ENCODE results near the gene LMNTD2. TPM values are rescaled to one million over a fixed set of nuclear protein-coding genes. Genes with fewer than 3 reads are reported as not detected.

The LMNTD2 gene
- total RNA-seq, 1 donor from 2014 or later = 0.47 TPM

GRCh38 chr11:596374-596773, 35.8 kb upstream of the LMNTD2 start:
- intact Hi-C loops (cut with micrococcal nuclease) = no loop called here
- DNase-seq = no peak
- peak overlapping the region; percentile 11 for H3K27ac Mint-ChIP-seq

DNA sequence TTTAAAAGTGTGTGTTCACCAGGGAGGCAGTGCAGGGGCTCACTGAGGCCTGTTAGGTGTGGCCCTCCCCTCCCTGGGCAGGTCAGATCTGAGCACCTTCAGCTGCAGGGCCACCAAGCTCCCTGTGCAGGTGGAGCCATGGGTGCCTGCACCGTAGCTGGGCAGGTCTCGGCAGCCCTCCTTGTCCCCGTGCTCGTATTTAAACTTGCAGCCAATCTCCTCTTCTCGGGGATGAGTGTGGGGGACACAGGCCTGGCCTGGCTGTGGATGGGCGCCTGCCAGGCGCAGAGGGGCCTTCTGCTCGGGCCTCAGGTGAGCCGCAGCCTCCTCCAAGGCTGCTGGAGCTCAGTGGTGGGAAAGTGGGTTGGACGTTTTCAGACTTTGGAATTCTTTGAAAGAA, 34.9 kb upstream of the LMNTD2 start:
- Mint-ChIP-seq H3K4me1 (peaks cover 12% of the 10 kb centered on the region), H3K36me3 (ENCODE audit: low read depth) (peaks cover 64% of the 10 kb centered on the region), H3K27me3 (no peaks in the 10 kb centered on the region), H3K27ac (no peak overlapping the region), H3K9me3 (no peaks in the 10 kb centered on the region), H3K4me3 (no peak overlapping the region)
- DNase-seq = no peak
- intact Hi-C loops (cut with micrococcal nuclease) = no loop called here

More at GRCh38 chr11:596374-596773, 35.8 kb upstream of the LMNTD2 start:
- H3K9me3 Mint-ChIP-seq = no peaks in the 10 kb centered on the region
- no peak overlapping the region for H3K4me3 Mint-ChIP-seq
- no peaks in the 10 kb centered on the region for H3K27me3 Mint-ChIP-seq
- peaks cover 12% of the 10 kb centered on the region for H3K4me1 Mint-ChIP-seq
- H3K36me3 Mint-ChIP-seq (ENCODE audit: low read depth) = peaks cover 60% of the 10 kb centered on the region

GRCh38 chr11:593347-593746, 32.8 kb upstream of the LMNTD2 start:
- Mint-ChIP-seq H3K36me3 (ENCODE audit: low read depth) (peaks cover 68% of the 10 kb centered on the region), H3K4me1 (peaks cover 19% of the 10 kb centered on the region)

DNA sequence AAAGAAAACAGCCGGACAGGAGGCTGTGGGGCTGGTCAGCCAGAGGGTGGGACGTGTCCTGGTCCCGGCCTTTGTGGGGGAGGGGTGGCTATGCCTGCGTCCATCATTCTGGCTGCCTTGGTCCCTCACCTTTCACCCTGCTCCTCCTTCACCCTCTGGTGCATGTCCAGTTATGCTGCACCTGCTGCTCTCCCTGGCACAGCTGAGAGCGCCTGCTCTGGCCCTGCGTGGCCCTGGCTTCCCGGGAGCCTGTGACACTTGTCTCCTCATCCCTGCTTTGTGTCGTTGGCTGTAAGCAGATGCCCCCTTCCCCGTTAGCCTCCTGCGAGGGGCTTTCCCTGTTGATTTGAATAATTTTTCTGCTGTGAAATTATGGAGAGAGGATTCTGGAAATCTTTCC, 32.4 kb upstream of the LMNTD2 start:
- DNase-seq = no peak
- no peak overlapping the region for H3K27ac Mint-ChIP-seq
- peaks cover 23% of the 10 kb centered on the region for H3K4me1 Mint-ChIP-seq
- no peaks in the 10 kb centered on the region for H3K27me3 Mint-ChIP-seq
- intact Hi-C loops (cut with micrococcal nuclease) = no loop called here
- peaks cover 70% of the 10 kb centered on the region for H3K36me3 Mint-ChIP-seq (ENCODE audit: low read depth)
- no peak overlapping the region for H3K4me3 Mint-ChIP-seq
- no peaks in the 10 kb centered on the region for H3K9me3 Mint-ChIP-seq

More at GRCh38 chr11:593347-593746, 32.8 kb upstream of the LMNTD2 start:
- Mint-ChIP-seq H3K9me3 (no peaks in the 10 kb centered on the region), H3K4me3 (no peak overlapping the region), H3K27ac (no peak overlapping the region), H3K27me3 (no peaks in the 10 kb centered on the region)
- intact Hi-C loops (cut with micrococcal nuclease) = no loop called here
- DNase-seq = no peak

- Mint-ChIP-seq H3K9me3 (no peaks in the 10 kb centered on the region), H3K27ac (no peak overlapping the region), H3K27me3 (no peaks in the 10 kb centered on the region), H3K4me3 (no peak overlapping the region), H3K4me1 (peaks cover 27% of the 10 kb centered on the region), H3K36me3 (ENCODE audit: low read depth) (peaks cover 72% of the 10 kb centered on the region)
- no peak for DNase-seq
- intact Hi-C loops (cut with micrococcal nuclease) = no loop called here
Measured at GRCh38 chr11:592501-592900, 32.0 kb upstream of the LMNTD2 start.

DNA sequence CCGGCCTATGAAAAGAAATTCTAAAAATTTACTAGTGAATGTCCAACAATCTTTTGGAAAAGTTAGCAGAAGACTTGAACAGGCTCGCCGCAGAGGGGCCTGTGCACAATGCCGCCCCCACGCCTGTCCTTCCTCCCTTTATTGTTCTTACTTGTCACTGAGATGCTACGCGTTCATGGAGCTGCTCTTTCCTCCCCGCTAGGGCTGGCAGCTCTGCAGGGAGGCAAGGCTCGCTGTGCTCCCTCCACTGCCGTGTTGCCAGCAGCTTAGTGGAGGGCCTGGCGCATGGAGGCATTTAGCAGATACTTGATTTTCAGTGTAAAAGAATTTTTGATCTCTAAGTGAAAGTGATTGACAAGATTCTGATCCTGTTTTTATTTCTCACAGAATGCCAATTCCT, 30.5 kb upstream of the LMNTD2 start:
- no peaks in the 10 kb centered on the region for H3K9me3 Mint-ChIP-seq
- DNase-seq = no peak
- H3K4me1 Mint-ChIP-seq = peaks cover 29% of the 10 kb centered on the region
- no peak overlapping the region for H3K4me3 Mint-ChIP-seq
- intact Hi-C loops (cut with micrococcal nuclease) = no loop called here
- H3K36me3 Mint-ChIP-seq (ENCODE audit: low read depth) = peaks cover 69% of the 10 kb centered on the region
- no peaks in the 10 kb centered on the region for H3K27me3 Mint-ChIP-seq
- peak overlapping the region; percentile 15 for H3K27ac Mint-ChIP-seq

GRCh38 chr11:589798-590197, 29.3 kb upstream of the LMNTD2 start:
- peaks cover 28% of the 10 kb centered on the region for H3K4me1 Mint-ChIP-seq
- no peaks in the 10 kb centered on the region for H3K27me3 Mint-ChIP-seq
- peaks cover 60% of the 10 kb centered on the region for H3K36me3 Mint-ChIP-seq (ENCODE audit: low read depth)
- no peak overlapping the region for H3K4me3 Mint-ChIP-seq
- H3K9me3 Mint-ChIP-seq = no peaks in the 10 kb centered on the region
- H3K27ac Mint-ChIP-seq = no peak overlapping the region
- intact Hi-C loops (cut with micrococcal nuclease) = no loop called here
- no peak for DNase-seq

GRCh38 chr11:587978-588380, 27.4 kb upstream of the LMNTD2 start:
- Mint-ChIP-seq H3K27ac (peak overlapping the region; percentile 97), H3K27me3 (no peaks in the 10 kb centered on the region), H3K9me3 (no peaks in the 10 kb centered on the region), H3K4me3 (peak overlapping the region; percentile 81), H3K36me3 (ENCODE audit: low read depth) (peaks cover 52% of the 10 kb centered on the region), H3K4me1 (peaks cover 26% of the 10 kb centered on the region)
- DNase-seq = peak; percentile 88
- intact Hi-C loops (cut with micrococcal nuclease) = loop anchor here (1.0 kb wide), 1 partner anchor 12 kb away; the partner anchor contains the start of gene PHRF1

DNA sequence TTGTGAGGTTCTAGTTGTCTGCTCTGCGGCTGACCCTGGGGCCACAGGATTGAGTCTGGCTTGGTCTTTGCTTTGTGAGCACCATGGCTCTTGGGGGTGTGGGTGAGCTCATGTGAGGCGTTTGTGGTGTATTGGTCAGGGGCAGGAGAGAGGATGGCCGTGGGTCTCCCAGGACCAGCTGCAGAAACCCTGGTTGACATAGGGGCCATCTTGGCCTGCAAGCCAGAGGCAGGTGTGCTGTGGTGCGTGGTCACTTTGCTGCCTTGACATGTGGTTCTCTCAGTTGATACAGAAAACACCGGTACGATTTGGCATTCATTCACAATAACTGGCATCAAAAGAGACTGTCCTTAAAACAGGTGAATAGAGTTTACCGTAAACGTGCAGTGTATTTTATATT, 27.0 kb upstream of the LMNTD2 start:
- Mint-ChIP-seq H3K27ac (peak overlapping the region; percentile 97), H3K36me3 (ENCODE audit: low read depth) (peaks cover 53% of the 10 kb centered on the region), H3K9me3 (no peaks in the 10 kb centered on the region), H3K27me3 (no peaks in the 10 kb centered on the region), H3K4me1 (peaks cover 26% of the 10 kb centered on the region), H3K4me3 (peak overlapping the region; percentile 81)
- peak; percentile 72 for DNase-seq
- intact Hi-C loops (cut with micrococcal nuclease) = no loop called here

- intact Hi-C loops (cut with micrococcal nuclease) = no loop called here
- DNase-seq = no peak
- Mint-ChIP-seq H3K27ac (peak overlapping the region; percentile 97), H3K4me1 (peaks cover 26% of the 10 kb centered on the region), H3K9me3 (no peaks in the 10 kb centered on the region), H3K36me3 (ENCODE audit: low read depth) (peaks cover 51% of the 10 kb centered on the region), H3K27me3 (no peaks in the 10 kb centered on the region), H3K4me3 (no peak overlapping the region)
Measured at GRCh38 chr11:586376-587316, 26.1 kb upstream of the LMNTD2 start.

DNA sequence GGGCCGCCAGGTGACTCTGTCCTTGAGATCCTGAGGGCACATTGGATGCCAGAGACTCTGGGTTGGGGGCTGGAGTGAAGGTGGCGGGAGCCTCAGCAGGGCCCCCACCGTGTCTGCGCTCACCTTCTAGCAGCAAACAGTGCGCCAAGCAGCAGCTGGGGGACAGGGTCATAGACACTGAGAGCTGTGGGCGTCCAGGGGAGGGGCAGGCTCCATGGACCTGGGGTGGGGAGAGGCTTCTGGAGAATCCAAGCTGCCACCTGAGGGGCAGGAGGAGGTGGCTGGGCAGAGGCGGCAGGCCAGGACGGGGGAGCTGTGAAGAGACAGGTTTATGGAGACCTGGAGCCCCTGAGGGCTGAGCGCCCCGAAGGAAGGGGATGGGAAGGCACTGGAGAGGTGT, 23.7 kb upstream of the LMNTD2 start:
- Mint-ChIP-seq H3K4me3 (no peak overlapping the region), H3K36me3 (ENCODE audit: low read depth) (peaks cover 38% of the 10 kb centered on the region), H3K9me3 (no peaks in the 10 kb centered on the region), H3K4me1 (peaks cover 31% of the 10 kb centered on the region), H3K27me3 (no peaks in the 10 kb centered on the region), H3K27ac (no peak overlapping the region)
- intact Hi-C loops (cut with micrococcal nuclease) = no loop called here
- no peak for DNase-seq

GRCh38 chr11:581752-582151, 21.2 kb upstream of the LMNTD2 start:
- Mint-ChIP-seq H3K27ac (no peak overlapping the region), H3K27me3 (no peaks in the 10 kb centered on the region), H3K4me3 (no peak overlapping the region), H3K4me1 (peaks cover 29% of the 10 kb centered on the region), H3K9me3 (no peaks in the 10 kb centered on the region), H3K36me3 (ENCODE audit: low read depth) (peaks cover 27% of the 10 kb centered on the region)
- intact Hi-C loops (cut with micrococcal nuclease) = no loop called here
- no peak for DNase-seq

DNA sequence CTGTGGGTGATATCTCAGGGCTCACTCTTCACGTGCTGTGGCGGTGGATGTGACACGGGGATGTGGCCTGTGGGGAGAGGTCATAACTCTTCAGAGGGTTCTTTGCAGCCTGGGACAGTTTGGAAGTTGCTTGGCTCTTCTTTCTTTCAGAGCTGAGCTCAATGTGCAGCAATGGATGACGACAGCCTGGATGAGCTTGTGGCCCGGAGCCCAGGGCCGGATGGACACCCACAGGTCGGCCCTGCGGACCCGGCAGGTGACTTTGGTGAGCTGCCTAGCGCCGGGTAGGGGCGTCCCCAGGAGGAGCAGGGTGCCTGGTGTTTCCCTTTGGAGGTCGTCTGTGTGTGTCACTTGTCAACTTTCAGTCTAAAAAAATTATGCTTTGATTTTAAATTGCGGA, 20.8 kb upstream of the LMNTD2 start:
- Mint-ChIP-seq H3K27ac (no peak overlapping the region), H3K4me3 (no peak overlapping the region), H3K4me1 (peaks cover 26% of the 10 kb centered on the region), H3K9me3 (no peaks in the 10 kb centered on the region), H3K36me3 (ENCODE audit: low read depth) (peaks cover 25% of the 10 kb centered on the region), H3K27me3 (no peaks in the 10 kb centered on the region)
- DNase-seq = no peak
- intact Hi-C loops (cut with micrococcal nuclease) = no loop called here

GRCh38 chr11:579830-580601, 19.5 kb upstream of the LMNTD2 start:
- Mint-ChIP-seq H3K4me3 (no peak overlapping the region), H3K27me3 (no peaks in the 10 kb centered on the region), H3K4me1 (peaks cover 24% of the 10 kb centered on the region), H3K27ac (no peak overlapping the region), H3K9me3 (no peaks in the 10 kb centered on the region), H3K36me3 (ENCODE audit: low read depth) (peaks cover 20% of the 10 kb centered on the region)
- intact Hi-C loops (cut with micrococcal nuclease) = loop anchor here (5.0 kb wide), 3 partner anchors 37 to 217 kb away; partner anchors contain the start of genes IRF7 and SLC25A22
- no peak for DNase-seq

Data from activated CD4-positive, alpha-beta T cell treated with anti-CD3 and anti-CD28 coated beads, Interleukin-2, amount 10 ng/mL, durations not matched to agents 24 days and 14 days (primary cell).